GM18498 (cell line): ENCODE measurements around the gene F2.
"Not testable (repeated sequence)": the region's sequence is repeated elsewhere in the genome, so short reads cannot be mapped to it uniquely, and the experiment has no call there.

Experiments used
- ATAC-seq: cut with Tn5 transposase; IDR thresholded peaks from one replicate; pipeline ENCODE4 v1.9.1; 2021; ENCODE audit warnings: mild to moderate bottlenecking, moderate library complexity; ENCODE audit not compliant: unreplicated experiment

The F2 gene

GRCh38 chr11:46684367-46684766 is 34.6 kb upstream of the F2 start:
- ATAC-seq: no peak

GRCh38 chr11:46686886-46687795 is 31.9 kb upstream of the F2 start:
- ATAC-seq: no peak

GRCh38 chr11:46690702-46691101 is 28.3 kb upstream of the F2 start:
- ATAC-seq: no peak

GRCh38 chr11:46692450-46692849 is 26.6 kb upstream of the F2 start:
- no peak for ATAC-seq

GRCh38 chr11:46693597-46694012 is 25.4 kb upstream of the F2 start:
- ATAC-seq: no peak

- no peak for ATAC-seq
Observed at GRCh38 chr11:46694072-46694471, 24.9 kb upstream of the F2 start.

- no peak for ATAC-seq
Observed at GRCh38 chr11:46694607-46695006, 24.4 kb upstream of the F2 start.

- no peak for ATAC-seq
Observed at GRCh38 chr11:46695345-46696211, 23.4 kb upstream of the F2 start.

- ATAC-seq: no peak
Observed at GRCh38 chr11:46696212-46696558, 22.8 kb upstream of the F2 start.

GRCh38 chr11:46697303-46697702 is 21.7 kb upstream of the F2 start:
- ATAC-seq: no peak

- no peak for ATAC-seq
Observed at GRCh38 chr11:46697723-46698122, 21.3 kb upstream of the F2 start.

- no peak for ATAC-seq
Observed at GRCh38 chr11:46698597-46698996, 20.4 kb upstream of the F2 start.

GRCh38 chr11:46700241-46701077 is 18.6 kb upstream of the F2 start, which contains the start of the genes ARHGAP1 and ZNF408:
Gene ARHGAP1, minus strand, starts transcription at chr11:46700619. Its CDS starts 4,512 bp downstream, at chr11:46696107.
Gene ZNF408, plus strand, starts transcription at chr11:46701031. Its CDS starts 17 bp downstream, at chr11:46701048.
- ATAC-seq: peak; percentile 92

- ATAC-seq: no peak
Observed at GRCh38 chr11:46701078-46701654, 17.8 kb upstream of the F2 start.

- ATAC-seq: no peak
Observed at GRCh38 chr11:46705070-46705688, 13.8 kb upstream of the F2 start.

GRCh38 chr11:46706886-46707285 is 12.1 kb upstream of the F2 start:
- no peak for ATAC-seq

GRCh38 chr11:46709351-46709750 is 9.7 kb upstream of the F2 start:
- ATAC-seq: not testable (repeated sequence)

- no peak for ATAC-seq
Observed at GRCh38 chr11:46710821-46711269, 8.2 kb upstream of the F2 start.

GRCh38 chr11:46711303-46711702 is 7.7 kb upstream of the F2 start:
- ATAC-seq: no peak
